NB4 (cell line): ENCODE data around the gene SPAG17.

Source experiments
- MYC ChIP-seq: IDR thresholded peaks from 2 replicates; pipeline ENCODE4 v1.6.1; 2011; ENCODE audit warnings: low read depth, low read length
- POLR2A ChIP-seq: IDR thresholded peaks from 2 replicates; pipeline ENCODE4 v1.6.1; 2011; ENCODE audit warnings: mild to moderate bottlenecking; ENCODE audit not compliant: insufficient read length; ENCODE audit errors: extremely low read depth

DNA sequence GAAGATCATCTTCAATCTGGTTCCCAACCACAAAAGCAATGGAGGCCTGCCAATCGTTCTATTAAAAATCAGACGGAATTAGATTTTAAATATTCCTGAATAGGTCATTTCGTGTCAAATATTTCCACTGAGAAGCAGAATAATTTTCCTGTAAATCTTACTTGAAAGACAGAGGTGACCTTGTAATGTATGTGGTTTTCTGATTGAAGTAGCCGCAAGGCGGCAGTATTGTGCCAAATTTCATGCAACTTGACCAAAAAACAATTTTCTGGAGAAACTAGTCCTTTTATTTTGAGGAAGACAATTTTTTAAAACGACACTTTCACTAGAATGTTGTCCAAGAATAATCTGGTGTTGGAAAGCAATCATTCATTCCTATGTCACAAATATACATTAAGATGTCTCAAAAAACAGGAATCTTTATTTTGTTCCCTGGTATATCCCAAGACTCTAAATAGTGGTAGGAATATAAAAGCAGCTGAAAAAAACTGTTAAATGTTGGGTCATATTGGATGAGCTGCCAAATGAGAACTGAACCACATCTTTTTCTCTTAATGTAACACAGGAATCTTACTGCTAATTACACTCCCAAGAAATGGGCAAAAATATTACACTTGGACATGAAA lies 33.6 kb downstream of the SPAG17 start:
- TF ChIP-seq POLR2A, result no peak
- no peak for TF ChIP-seq MYC
